Epithelial cell of proximal tubule (primary cell): Measurements from ENCODE around the gene ANKRD17. TPM values are rescaled to one million over a fixed set of nuclear protein-coding genes. Genes with fewer than 3 reads are reported as not detected.
A peak's percentile ranks its signal among the peaks of the same experiment; 100 is the strongest.
"Not testable (repeated sequence)": the region's sequence is repeated elsewhere in the genome, so short reads cannot be mapped to it uniquely, and the experiment has no call there.

Experiments used
- DNase-seq: peaks from one replicate; pipeline ENCODE4 v3.0.0-alpha.2; 2011; ENCODE audit warnings: low read depth
- H3K4me3 ChIP-seq: 2 replicates; pipeline ENCODE4 v1.5.1; 2011; ENCODE audit warnings: low read depth, mild to moderate bottlenecking, low read length
- total RNA-seq: library from RNA; depleted of rRNA; stranded (reverse); fragments of >200 nt; gene quantifications from 2 replicates; pipeline ENCODE4 v1.2.3, GENCODE V29; 2015
- TF ChIP-seq, protein P1 (sequence below): conservative IDR thresholded peaks from 2 replicates; pipeline ENCODE4 v1.5.1; 2012; ENCODE audit warnings: low read depth, mild to moderate bottlenecking, low read length

ANKRD17 gene
- total RNA-seq, 1 donor from 2014 or later: 25.4 TPM

DNA sequence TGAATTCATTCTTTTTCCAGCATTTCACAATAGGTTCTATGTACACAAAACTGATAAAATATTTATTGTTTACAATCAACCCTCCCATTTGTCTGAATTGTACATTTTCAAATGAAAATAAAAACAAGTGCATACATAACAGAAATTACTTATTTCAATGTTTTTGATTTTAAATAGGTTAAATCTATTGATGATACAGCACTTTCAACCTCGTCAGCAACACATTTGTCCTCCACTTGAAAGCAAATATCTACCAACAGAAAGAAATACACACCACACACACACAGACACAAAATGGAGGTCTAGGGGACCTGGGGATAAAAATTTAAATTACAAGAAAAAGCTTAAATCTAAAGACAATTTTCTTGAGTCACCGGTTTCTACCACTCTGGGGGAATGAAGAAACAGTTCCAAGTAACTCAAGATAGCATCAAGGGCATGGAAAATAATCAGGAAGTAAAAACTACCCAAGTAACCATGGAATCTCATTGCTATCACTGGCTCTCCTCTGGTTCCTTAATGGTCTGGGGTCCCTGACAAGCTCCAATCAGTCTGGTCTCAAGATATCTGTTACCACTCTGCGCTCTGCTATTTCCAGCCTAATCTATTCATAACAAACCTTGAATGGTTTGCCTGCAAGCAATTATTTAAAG, 27.6 kb downstream of the ANKRD17 start:
- no peak for DNase-seq
- TF ChIP-seq, protein P1, sequence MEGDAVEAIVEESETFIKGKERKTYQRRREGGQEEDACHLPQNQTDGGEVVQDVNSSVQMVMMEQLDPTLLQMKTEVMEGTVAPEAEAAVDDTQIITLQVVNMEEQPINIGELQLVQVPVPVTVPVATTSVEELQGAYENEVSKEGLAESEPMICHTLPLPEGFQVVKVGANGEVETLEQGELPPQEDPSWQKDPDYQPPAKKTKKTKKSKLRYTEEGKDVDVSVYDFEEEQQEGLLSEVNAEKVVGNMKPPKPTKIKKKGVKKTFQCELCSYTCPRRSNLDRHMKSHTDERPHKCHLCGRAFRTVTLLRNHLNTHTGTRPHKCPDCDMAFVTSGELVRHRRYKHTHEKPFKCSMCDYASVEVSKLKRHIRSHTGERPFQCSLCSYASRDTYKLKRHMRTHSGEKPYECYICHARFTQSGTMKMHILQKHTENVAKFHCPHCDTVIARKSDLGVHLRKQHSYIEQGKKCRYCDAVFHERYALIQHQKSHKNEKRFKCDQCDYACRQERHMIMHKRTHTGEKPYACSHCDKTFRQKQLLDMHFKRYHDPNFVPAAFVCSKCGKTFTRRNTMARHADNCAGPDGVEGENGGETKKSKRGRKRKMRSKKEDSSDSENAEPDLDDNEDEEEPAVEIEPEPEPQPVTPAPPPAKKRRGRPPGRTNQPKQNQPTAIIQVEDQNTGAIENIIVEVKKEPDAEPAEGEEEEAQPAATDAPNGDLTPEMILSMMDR: no peak
- H3K4me3 ChIP-seq: no peak overlapping the region

DNA sequence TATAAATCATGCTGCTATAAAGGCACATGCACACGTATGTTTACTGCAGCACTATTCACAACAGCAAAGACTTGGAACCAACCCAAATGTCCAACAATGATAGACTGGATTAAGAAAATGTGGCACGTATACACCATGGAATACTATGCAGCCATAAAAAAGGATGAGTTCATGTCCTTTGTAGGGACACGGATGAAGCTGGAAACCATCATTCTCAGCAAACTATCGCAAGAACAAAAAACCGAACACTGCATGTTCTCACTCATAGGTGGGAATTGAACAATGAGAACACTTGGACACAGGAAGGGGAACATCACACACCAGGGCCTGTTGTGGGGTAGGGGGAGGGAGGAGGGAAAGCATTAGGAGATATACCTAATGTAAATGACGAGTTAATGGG, 29.8 kb downstream of the ANKRD17 start:
- not testable (repeated sequence) for DNase-seq, H3K4me3 ChIP-seq

DNA sequence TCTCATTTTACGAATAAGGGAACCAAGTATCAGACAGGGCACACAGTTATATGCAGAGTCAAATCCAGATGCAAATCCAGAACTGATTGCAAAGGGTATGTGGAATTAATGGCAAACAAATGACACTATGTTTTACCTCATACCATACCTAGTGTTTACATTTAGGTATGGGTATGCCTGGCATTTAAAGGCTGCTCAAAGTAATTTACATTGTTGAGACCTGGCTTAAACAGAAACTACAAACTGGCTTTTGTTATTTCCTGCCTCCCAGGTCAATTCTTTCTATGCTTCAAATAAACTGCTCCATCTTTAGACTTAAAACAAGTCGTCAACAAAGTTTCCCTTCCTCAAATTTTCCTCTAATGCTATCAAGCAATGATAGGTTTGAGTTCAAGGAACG, 33.7 kb downstream of the ANKRD17 start:
- TF ChIP-seq, protein P1: no peak
- no peak overlapping the region for H3K4me3 ChIP-seq

DNA sequence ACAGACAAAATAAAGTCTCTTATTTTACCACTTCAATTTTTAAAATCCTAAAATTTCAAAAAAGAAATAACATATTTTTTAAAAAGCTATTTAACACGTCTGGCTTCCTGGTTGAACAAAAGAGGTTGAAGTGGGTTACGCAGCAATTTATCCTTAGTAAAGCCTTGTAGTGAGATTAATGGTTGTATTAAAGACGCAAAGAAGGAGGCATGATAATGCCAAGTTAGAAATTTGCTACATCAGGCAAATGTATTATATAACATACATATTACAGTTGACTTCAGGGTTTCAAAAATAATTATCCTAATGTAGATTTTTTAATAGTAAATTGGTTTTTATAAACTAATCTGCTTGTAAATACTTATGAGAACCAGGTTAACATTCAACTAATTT, 35.3 kb downstream of the ANKRD17 start:
- DNase-seq: no peak
- H3K4me3 ChIP-seq: no peak overlapping the region
- TF ChIP-seq, protein P1: no peak

More for the DNA sequence above, 33.7 kb downstream of the ANKRD17 start:
- DNase-seq: no peak

GRCh38 chr4:73222466-73223257, 35.9 kb downstream of the ANKRD17 start:
- DNase-seq: peak; percentile 85

GRCh38 chr4:73221734-73222133, 36.9 kb downstream of the ANKRD17 start:
- no peak for DNase-seq
- H3K4me3 ChIP-seq: peak overlapping the region; percentile 64
- TF ChIP-seq, protein P1: no peak

More at GRCh38 chr4:73222466-73223257, 35.9 kb downstream of the ANKRD17 start:
- H3K4me3 ChIP-seq: peak overlapping the region; percentile 64
- TF ChIP-seq, protein P1: no peak

GRCh38 chr4:73220815-73221214, 37.8 kb downstream of the ANKRD17 start:
- H3K4me3 ChIP-seq: no peak overlapping the region
- TF ChIP-seq, protein P1: no peak
- no peak for DNase-seq
